Body of pancreas (tissue), 4 donors: ENCODE measurements around the gene NUP62. TPM values are rescaled to one million over a fixed set of nuclear protein-coding genes. Genes with fewer than 3 reads are reported as not detected.

Experiments
- ATAC-seq: fragments of 150-250 bp; one replicate; pipeline ENCODE4 v1.9.1; 2016
- DNase-seq, 4 donors: peaks; one replicate each; pipeline ENCODE4 v3.0.0-alpha.2; 2019
- H3K27ac ChIP-seq, 4 donors: fragments of 200-600 bp; sonication (generic); 1 replicate in 3 of 4; 2 replicates in 1 of 4; pipeline versions ENCODE4 v1.5.1 to v1.6.1; 2016 to 2019; ENCODE audit warnings: mild to moderate bottlenecking in 1 of 4, mixed read lengths in 1 of 4, moderate library complexity in 1 of 4
- H3K27me3 ChIP-seq, 2 donors: fragments of 200-600 bp; sonication (generic); one replicate each; pipeline ENCODE4 v1.6.0; 2016; ENCODE audit warnings: mild to moderate bottlenecking in 1 of 2
- H3K36me3 ChIP-seq, 2 donors: fragments of 200-600 bp; sonication (generic); replicated peaks in 1 of 2; 2 replicates each; pipeline ENCODE4 v1.5.1; 2016; ENCODE audit warnings: low read depth in 2 of 2; ENCODE audit not compliant: insufficient read depth in 1 of 2
- H3K4me1 ChIP-seq: fragments of 200-600 bp; sonication (generic); one replicate; pipeline ENCODE4 v1.6.0; 2016
- H3K4me3 ChIP-seq, 2 donors: fragments of 200-600 bp; sonication (generic); 1 replicate in 1 of 2; 2 replicates in 1 of 2; pipeline ENCODE4 v1.5.1; 2016 to 2019
- H3K9me3 ChIP-seq, 3 donors: fragments of 200-600 bp; sonication (generic); 1 replicate in 2 of 3; 2 replicates in 1 of 3; pipeline ENCODE4 v1.5.1; 2016
- CTCF ChIP-seq, 7 experiments: fragments of 450-650 bp in 4 of 7; fragments of 200-600 bp in 3 of 7; sonication (generic) in 3 of 7; IDR thresholded peaks; one replicate each; pipeline ENCODE4 v1.5.1; 2016 to 2019; ENCODE audit warnings: antibody characterized with exemption in 7 of 7
- POLR2A ChIP-seq, 3 donors: fragments of 450-650 bp; IDR thresholded peaks; one replicate each; pipeline ENCODE4 v1.6.1; 2016; ENCODE audit warnings: antibody characterized with exemption in 3 of 3, mild to moderate bottlenecking in 2 of 3
- WGBS, 2 donors: methylation state at CpG; one replicate each; pipeline ENCODE4 v1.1.5; 2017; 5-methylcytosine and 5-hydroxymethylcytosine counted together
- intact Hi-C: fragments of 100-400 bp; cut with DNase I; formaldehyde crosslinking; loops from one replicate; pipeline ENCODE4 v1.15.1; 2023
- total RNA-seq, 2 donors: library from RNA; depleted of rRNA; stranded (reverse); fragments of >200 nt; gene quantifications; one replicate each; pipeline ENCODE4 v1.1.0, GENCODE V29; 2016

The NUP62 gene
- total RNA-seq, 2 donors from 2014 or later, result 17.9 to 21.8 TPM

GRCh38 chr19:49938662-49939061 lies 9.4 kb upstream of the NUP62 start:
- no peak for ATAC-seq
- TF ChIP-seq CTCF (IDR thresholded peaks at IDR 0.05), result no peak
- TF ChIP-seq POLR2A (IDR thresholded peaks at IDR 0.05), result no peak
- WGBS, 2 donors, result 49 to 64% methylated on average over 4 of the region's 4 CpGs
- intact Hi-C loops, result no loop called here
- no peak for DNase-seq
- H3K36me3 ChIP-seq, result no peaks in the 10 kb centered on the region
- H3K4me3 ChIP-seq, result no peak overlapping the region
- H3K27ac ChIP-seq, result peak overlapping the region in 1 of 4 donors; percentile 64
- no peaks in the 10 kb centered on the region for H3K27me3 ChIP-seq
- H3K4me1 ChIP-seq, result peaks cover 47% of the 10 kb centered on the region
- H3K9me3 ChIP-seq, result no peaks in the 10 kb centered on the region

- intact Hi-C loops, result no loop called here
- no peak overlapping the region for H3K4me3 ChIP-seq
- no peaks in the 10 kb centered on the region for H3K9me3 ChIP-seq
- 8 to 20% methylated on average over 1 to 35 of the region's 35 CpGs for WGBS, 2 donors
- peak overlapping the region in 2 of 4 donors; percentile 51 to 64 for H3K27ac ChIP-seq
- TF ChIP-seq CTCF (IDR thresholded peaks at IDR 0.05), result peak; percentile 87 to 97 (median 95)
- no peak for TF ChIP-seq POLR2A (IDR thresholded peaks at IDR 0.05)
- ATAC-seq (peak; percentile 88), DNase-seq (peak; percentile 78 to 85 (median 80))
- H3K4me1 ChIP-seq, result peaks cover 47% of the 10 kb centered on the region
- no peaks in the 10 kb centered on the region for H3K27me3 ChIP-seq
- no peaks in the 10 kb centered on the region for H3K36me3 ChIP-seq
Observed at GRCh38 chr19:49937750-49938381, 8.6 kb upstream of the NUP62 start.

GRCh38 chr19:49936549-49936948 lies 7.2 kb upstream of the NUP62 start:
- intact Hi-C loops, result no loop called here
- peaks cover 37% of the 10 kb centered on the region for H3K4me1 ChIP-seq
- no peaks in the 10 kb centered on the region for H3K27me3 ChIP-seq
- 61 to 74% methylated on average over 5 of the region's 5 CpGs for WGBS, 2 donors
- ATAC-seq (no peak), DNase-seq (no peak)
- no peaks in the 10 kb centered on the region for H3K36me3 ChIP-seq
- H3K27ac ChIP-seq, result no peak overlapping the region
- no peaks in the 10 kb centered on the region for H3K9me3 ChIP-seq
- no peak overlapping the region for H3K4me3 ChIP-seq
- no peak for TF ChIP-seq CTCF (IDR thresholded peaks at IDR 0.05)
- no peak for TF ChIP-seq POLR2A (IDR thresholded peaks at IDR 0.05)

- DNase-seq, result no peak
- intact Hi-C loops, result loop anchor here (5.0 kb wide), 1 partner anchor 44 kb away; no protein-coding TSS in a partner anchor
- no peaks in the 10 kb centered on the region for H3K9me3 ChIP-seq
- 77 to 84% methylated on average over 7 to 8 of the region's 8 CpGs for whole genome bisulfite sequencing, 2 donors
- ATAC-seq, result no peak
- no peak overlapping the region for H3K4me3 ChIP-seq
- no peaks in the 10 kb centered on the region for H3K36me3 ChIP-seq
- TF ChIP-seq POLR2A (IDR thresholded peaks at IDR 0.05) (no peak), CTCF (IDR thresholded peaks at IDR 0.05) (no peak)
- H3K27ac ChIP-seq, result no peak overlapping the region
- H3K4me1 ChIP-seq, result peaks cover 21% of the 10 kb centered on the region
- no peaks in the 10 kb centered on the region for H3K27me3 ChIP-seq
Observed at GRCh38 chr19:49933643-49934042, 4.3 kb upstream of the NUP62 start.

GRCh38 chr19:49932731-49933131 lies 3.4 kb upstream of the NUP62 start:
- no peak for ATAC-seq
- intact Hi-C loops, result loop anchor here (5.0 kb wide), 1 partner anchor 45 kb away; no protein-coding TSS in a partner anchor
- H3K4me3 ChIP-seq, result no peak overlapping the region
- no peak overlapping the region for H3K27ac ChIP-seq
- no peaks in the 10 kb centered on the region for H3K9me3 ChIP-seq
- peaks cover 21% of the 10 kb centered on the region for H3K4me1 ChIP-seq
- TF ChIP-seq POLR2A (IDR thresholded peaks at IDR 0.05) (no peak), CTCF (IDR thresholded peaks at IDR 0.05) (no peak)
- no peaks in the 10 kb centered on the region for H3K36me3 ChIP-seq
- 81 to 94% methylated on average over 23 to 25 of the region's 25 CpGs for WGBS, 2 donors
- H3K27me3 ChIP-seq, result no peaks in the 10 kb centered on the region
- no peak for DNase-seq
